ENCODE measurements around the gene C16orf74. TPM values are rescaled to one million over a fixed set of nuclear protein-coding genes. Genes with fewer than 3 reads are reported as not detected.

C16orf74 gene
- total RNA-seq, 2 donors from 2014 or later = 4.6 to 7.2 TPM

DNA sequence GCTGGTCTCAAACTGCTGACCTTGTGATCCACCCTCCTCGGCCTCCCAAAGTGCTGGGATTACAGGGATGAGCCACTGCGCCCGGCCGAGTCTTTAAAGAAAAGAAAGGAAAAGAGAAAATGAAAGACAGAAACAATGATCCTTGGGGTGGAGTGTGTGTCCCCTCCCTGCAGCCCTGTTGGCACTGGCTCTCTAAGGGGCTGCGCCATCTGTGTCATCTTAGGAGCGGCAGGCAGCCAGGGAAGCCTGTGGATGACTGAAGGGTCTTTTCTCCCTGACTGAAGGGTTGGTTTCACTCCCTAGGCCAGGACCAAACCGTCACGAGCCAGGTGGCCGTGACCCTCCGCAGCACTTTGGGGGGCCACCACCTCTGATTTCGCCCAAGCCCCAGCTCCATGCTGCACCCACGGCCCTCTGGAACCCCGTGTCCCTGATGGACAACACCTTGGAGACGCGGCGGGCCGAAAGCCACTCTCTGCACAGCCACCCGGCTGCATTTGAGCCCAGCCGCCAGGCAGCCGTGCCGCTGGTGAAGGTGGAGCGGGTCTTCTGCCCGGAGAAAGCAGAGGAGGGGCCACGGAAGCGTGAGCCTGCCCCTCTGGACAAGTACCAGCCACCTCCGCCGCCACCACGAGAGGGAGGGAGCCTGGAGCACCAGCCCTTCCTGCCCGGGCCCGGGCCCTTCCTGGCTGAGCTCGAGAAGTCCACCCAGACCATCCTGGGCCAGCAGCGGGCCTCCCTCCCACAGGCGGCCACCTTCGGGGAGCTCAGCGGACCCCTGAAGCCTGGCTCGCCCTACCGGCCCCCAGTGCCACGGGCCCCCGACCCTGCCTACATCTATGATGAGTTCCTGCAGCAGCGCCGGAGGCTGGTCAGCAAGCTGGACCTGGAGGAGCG, 89.8 kb downstream of the C16orf74 start:
- Mint-ChIP-seq H3K27me3 (no peaks in the 10 kb centered on the region), H3K36me3 (ENCODE audit: low read depth) (peaks cover 4% of the 10 kb centered on the region), H3K27ac (no peak overlapping the region), H3K4me3 (no peak overlapping the region), H3K4me1 (peaks cover 3% of the 10 kb centered on the region)
- DNase-seq (no peak), ATAC-seq (no peak)
- H3K9me3 ChIP-seq (ENCODE audit: control insufficient read depth, low read length, poor library complexity, severe bottlenecking) = no peaks in the 10 kb centered on the region

DNA sequence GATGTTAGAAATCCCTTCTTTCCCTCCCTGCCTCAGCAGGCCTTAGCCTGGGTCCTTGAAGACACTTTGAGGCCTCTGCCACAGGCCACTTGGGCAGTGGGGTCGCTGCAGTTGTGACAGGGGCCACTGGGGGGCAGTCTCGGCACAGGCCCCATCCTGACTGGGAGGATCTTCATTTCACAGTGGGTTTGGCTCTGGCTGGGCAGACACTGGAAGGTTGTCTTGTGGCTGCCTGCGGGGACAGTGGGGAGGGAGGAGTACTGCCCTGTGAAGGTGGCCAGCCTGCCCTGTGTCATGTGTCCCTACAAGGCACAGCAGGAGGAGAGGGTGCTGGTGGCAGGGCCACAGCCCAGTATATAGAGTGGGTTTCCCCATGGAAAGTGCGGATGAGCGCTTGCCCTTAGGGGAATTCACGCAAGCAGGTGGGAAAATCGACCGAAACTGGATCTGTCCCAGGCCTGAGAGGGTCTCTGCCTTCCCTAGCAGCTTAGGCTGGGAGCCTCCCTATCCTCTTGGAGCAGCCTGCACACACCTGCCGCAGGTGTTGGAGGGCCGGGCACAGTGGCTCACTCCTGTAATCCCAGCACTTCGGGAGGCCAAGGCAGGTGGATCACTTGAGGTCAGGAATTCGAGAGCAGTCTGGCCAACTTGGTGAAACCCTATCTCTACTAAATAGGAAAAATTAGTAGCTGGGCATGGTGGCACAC, 90.9 kb downstream of the C16orf74 start:
- Mint-ChIP-seq H3K27me3 (no peaks in the 10 kb centered on the region), H3K4me3 (no peak overlapping the region), H3K4me1 (peaks cover 3% of the 10 kb centered on the region), H3K27ac (peak overlapping the region; percentile 72), H3K36me3 (ENCODE audit: low read depth) (peaks cover 5% of the 10 kb centered on the region)
- DNase-seq (peak; percentile 31 to 58 (median 33)), ATAC-seq (peak; percentile 81)
- H3K9me3 ChIP-seq (ENCODE audit: control insufficient read depth, low read length, poor library complexity, severe bottlenecking) = no peaks in the 10 kb centered on the region

DNA sequence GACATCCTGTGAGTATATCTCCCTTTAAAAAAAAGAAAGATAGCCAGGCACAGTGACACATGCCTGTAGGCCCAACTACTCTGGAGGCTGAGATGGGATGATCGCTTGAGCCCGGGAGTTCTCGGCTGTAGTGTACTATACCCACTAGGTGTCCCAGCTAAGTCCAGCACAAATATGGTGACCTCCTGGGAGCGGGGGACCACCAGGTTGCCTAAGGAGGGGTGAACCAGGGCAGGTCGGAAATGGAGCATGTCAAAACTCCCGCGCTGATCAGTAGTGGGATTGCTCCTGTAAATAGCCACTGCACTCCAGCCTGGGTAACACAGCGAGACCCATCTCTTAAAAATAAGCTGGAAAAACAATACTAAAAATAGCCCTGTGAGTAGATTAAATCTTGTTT, 91.6 kb downstream of the C16orf74 start:
- peaks cover 5% of the 10 kb centered on the region for H3K36me3 Mint-ChIP-seq (ENCODE audit: low read depth)
- no peaks in the 10 kb centered on the region for H3K9me3 ChIP-seq (ENCODE audit: control insufficient read depth, low read length, poor library complexity, severe bottlenecking)
- DNase-seq (no peak), ATAC-seq (no peak)
- H3K4me1 Mint-ChIP-seq = peaks cover 5% of the 10 kb centered on the region
- H3K27ac Mint-ChIP-seq = peak overlapping the region; percentile 72
- no peak overlapping the region for H3K4me3 Mint-ChIP-seq
- H3K27me3 Mint-ChIP-seq = no peaks in the 10 kb centered on the region

DNA sequence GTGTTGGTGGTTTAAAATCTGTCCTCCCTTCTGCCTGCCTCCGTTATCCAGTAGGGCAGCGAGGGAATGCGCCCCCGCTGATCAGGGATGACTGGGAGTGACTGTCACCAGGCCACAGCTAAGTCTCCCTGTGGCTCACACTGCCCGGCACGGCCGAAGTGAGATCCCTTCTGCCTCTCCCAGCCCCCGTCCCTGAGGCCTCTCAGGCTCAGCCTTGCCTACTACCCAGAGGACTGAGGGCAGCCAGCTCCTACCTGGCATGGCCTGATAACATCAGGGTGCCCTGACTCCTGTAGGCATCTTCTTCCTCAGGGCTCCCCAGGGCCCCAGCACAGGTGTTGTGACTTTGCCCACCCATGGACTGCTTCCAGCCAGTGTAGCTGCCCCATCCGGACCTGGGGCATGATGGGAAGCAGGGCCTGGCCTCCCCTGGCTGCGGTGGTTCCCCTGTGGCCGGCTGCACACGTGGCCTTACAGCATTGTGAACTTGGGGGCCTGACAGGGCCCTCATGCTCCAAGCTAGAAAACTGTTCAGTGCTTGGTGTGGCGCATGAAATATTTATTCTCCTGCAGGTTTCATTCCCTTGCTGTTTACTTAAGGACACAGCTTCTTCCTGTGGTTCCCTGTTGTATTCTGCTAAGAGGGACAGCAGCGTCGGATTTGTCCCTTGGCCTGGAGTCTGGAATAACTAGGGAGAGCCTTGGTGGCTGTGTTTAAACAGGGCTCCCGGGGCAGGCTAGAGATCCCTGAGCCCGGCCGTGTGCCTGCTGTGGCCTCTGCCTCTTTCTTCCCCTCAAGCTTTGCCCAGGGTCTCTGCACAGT, 92.2 kb downstream of the C16orf74 start:
- Mint-ChIP-seq H3K27ac (no peak overlapping the region), H3K36me3 (ENCODE audit: low read depth) (peaks cover 5% of the 10 kb centered on the region), H3K4me3 (no peak overlapping the region), H3K27me3 (no peaks in the 10 kb centered on the region), H3K4me1 (peaks cover 5% of the 10 kb centered on the region)
- DNase-seq (no peak), ATAC-seq (no peak)
- no peaks in the 10 kb centered on the region for H3K9me3 ChIP-seq (ENCODE audit: control insufficient read depth, low read length, poor library complexity, severe bottlenecking)

DNA sequence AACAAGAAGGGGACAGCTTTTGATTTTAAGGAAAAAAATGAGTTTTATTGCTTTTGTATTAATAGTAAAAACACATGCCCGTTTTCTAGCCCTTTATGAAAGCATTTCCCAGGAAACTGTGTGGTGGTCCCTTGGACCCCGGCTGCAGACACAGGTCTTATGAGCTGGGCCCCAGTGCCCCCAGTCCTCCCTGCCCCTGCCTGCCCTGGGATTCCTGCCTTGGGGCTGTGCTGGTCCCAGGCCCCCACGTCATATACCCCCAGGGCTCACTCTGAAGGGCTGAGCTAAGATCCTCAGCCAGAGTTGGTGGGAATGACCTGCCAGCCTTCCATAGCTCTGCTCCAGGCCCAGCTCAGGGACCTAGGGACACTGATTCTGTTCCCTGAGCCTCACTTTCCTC, 92.9 kb downstream of the C16orf74 start:
- H3K4me3 Mint-ChIP-seq = no peak overlapping the region
- DNase-seq (no peak), ATAC-seq (no peak)
- H3K27me3 Mint-ChIP-seq = no peaks in the 10 kb centered on the region
- peaks cover 5% of the 10 kb centered on the region for H3K4me1 Mint-ChIP-seq
- no peak overlapping the region for H3K27ac Mint-ChIP-seq
- H3K36me3 Mint-ChIP-seq (ENCODE audit: low read depth) = peaks cover 5% of the 10 kb centered on the region
- H3K9me3 ChIP-seq (ENCODE audit: control insufficient read depth, low read length, poor library complexity, severe bottlenecking) = no peaks in the 10 kb centered on the region

Other genes with a start within 250 kb of the C16orf74 start
- gene GSE1, start 137.8 kb downstream of the C16orf74 start, total RNA-seq = 10 to 100 TPM; 39.1 to 40.9 TPM
- 1 to 10 TPM in 1 of 2 donors, under 1 TPM in 1; 0.86 to 1.5 TPM for gene GINS2, start 62.1 kb downstream of the C16orf74 start, total RNA-seq
- 10 to 100 TPM; 32.5 to 40.1 TPM for gene EMC8, start 48.4 kb upstream of the C16orf74 start, total RNA-seq
- 100 to 1,000 TPM; 526 to 533 TPM for gene COX4I1, start 48.6 kb upstream of the C16orf74 start, total RNA-seq
- gene IRF8, start 148.1 kb upstream of the C16orf74 start, total RNA-seq = 10 to 100 TPM in 1 of 2 donors, 1 to 10 TPM in 1; 5.4 to 22.8 TPM

Measured in T-helper 17 cell (primary cell).